GM18499 (cell line): ENCODE measurements around the gene DTWD2.
"Not testable (repeated sequence)": the region's sequence is repeated elsewhere in the genome, so short reads cannot be mapped to it uniquely, and the experiment has no call there.

Experiments
- ATAC-seq: cut with Tn5 transposase; IDR thresholded peaks from one replicate; pipeline ENCODE4 v1.9.1; 2021; ENCODE audit warnings: moderate number of reproducible peaks; ENCODE audit not compliant: insufficient read depth, unreplicated experiment

DTWD2 gene

GRCh38 chr5:118956727-118957126 is 31.6 kb downstream of the DTWD2 start:
- no peak for ATAC-seq

- ATAC-seq: no peak
These were observed 34.7 kb downstream of the DTWD2 start for GRCh38 chr5:118953652-118954005.

GRCh38 chr5:118952992-118953651 is 35.2 kb downstream of the DTWD2 start:
- no peak for ATAC-seq

- not testable (repeated sequence) for ATAC-seq
These were observed 36.0 kb downstream of the DTWD2 start for GRCh38 chr5:118952306-118952705.

GRCh38 chr5:118950354-118950753 is 38.0 kb downstream of the DTWD2 start:
- not testable (repeated sequence) for ATAC-seq

GRCh38 chr5:118946138-118946800 is 42.1 kb downstream of the DTWD2 start:
- ATAC-seq: no peak

- ATAC-seq: no peak
These were observed 50.8 kb downstream of the DTWD2 start for GRCh38 chr5:118937393-118938061.

GRCh38 chr5:118933703-118934102 is 54.6 kb downstream of the DTWD2 start:
- no peak for ATAC-seq

- no peak for ATAC-seq
These were observed 56.8 kb downstream of the DTWD2 start for GRCh38 chr5:118931564-118931963.

- no peak for ATAC-seq
These were observed 64.3 kb downstream of the DTWD2 start for GRCh38 chr5:118924006-118924389.

GRCh38 chr5:118923295-118924005 is 64.9 kb downstream of the DTWD2 start:
- ATAC-seq: no peak

- no peak for ATAC-seq
These were observed 66.5 kb downstream of the DTWD2 start for GRCh38 chr5:118921866-118922265.

- ATAC-seq: no peak
These were observed 69.3 kb downstream of the DTWD2 start for GRCh38 chr5:118919016-118919415.

- ATAC-seq: no peak
These were observed 70.1 kb downstream of the DTWD2 start for GRCh38 chr5:118918232-118918631.

GRCh38 chr5:118907536-118907935 is 80.8 kb downstream of the DTWD2 start:
- not testable (repeated sequence) for ATAC-seq

GRCh38 chr5:118906947-118907346 is 81.4 kb downstream of the DTWD2 start:
- no peak for ATAC-seq

- ATAC-seq: no peak
These were observed 83.2 kb downstream of the DTWD2 start for GRCh38 chr5:118905196-118905595.

- no peak for ATAC-seq
These were observed 85.5 kb downstream of the DTWD2 start for GRCh38 chr5:118902656-118903438.

- no peak for ATAC-seq
These were observed 93.6 kb downstream of the DTWD2 start for GRCh38 chr5:118894709-118895108.

- ATAC-seq: no peak
These were observed 97.1 kb downstream of the DTWD2 start for GRCh38 chr5:118891252-118891651.
